ENCODE data around the gene TRIM14. TPM values are rescaled to one million over a fixed set of nuclear protein-coding genes. Genes with fewer than 3 reads are reported as not detected.
"Not testable (repeated sequence)": the region's sequence is repeated elsewhere in the genome, so short reads cannot be mapped to it uniquely, and the experiment has no call there.

The TRIM14 gene
- polyA plus RNA-seq, 3 donors, result 5.5 to 7.5 (median 5.9) TPM

GRCh38 chr9:98038958-98039357, 80.1 kb downstream of the TRIM14 start:
- DNase-seq (ENCODE audit: extremely low read depth in 1 of 11, low read depth in 9 of 11, low spot score in 4 of 11), result no peak

DNA sequence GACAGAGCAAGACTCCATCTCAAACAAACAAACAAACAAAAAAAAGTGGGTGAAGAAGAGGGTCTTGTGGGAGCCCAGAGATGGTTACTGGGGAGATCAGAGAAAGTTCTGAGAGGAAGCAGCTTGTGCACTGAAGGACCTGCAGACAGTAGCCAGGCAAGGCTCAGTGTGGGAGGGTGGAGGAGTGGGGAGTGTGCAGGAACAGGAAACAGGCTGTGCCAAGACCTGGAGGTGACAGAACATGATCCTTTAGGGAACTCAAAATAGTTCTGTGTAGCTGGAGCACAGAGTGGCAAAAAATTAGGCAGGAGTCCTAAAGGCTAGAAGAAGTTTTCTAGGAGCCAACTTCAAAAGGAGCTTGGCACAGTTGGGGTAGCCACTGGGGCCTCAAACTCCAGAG, 81.7 kb downstream of the TRIM14 start:
- DNase-seq (ENCODE audit: extremely low read depth in 1 of 11, low read depth in 9 of 11, low spot score in 4 of 11), result no peak

DNA sequence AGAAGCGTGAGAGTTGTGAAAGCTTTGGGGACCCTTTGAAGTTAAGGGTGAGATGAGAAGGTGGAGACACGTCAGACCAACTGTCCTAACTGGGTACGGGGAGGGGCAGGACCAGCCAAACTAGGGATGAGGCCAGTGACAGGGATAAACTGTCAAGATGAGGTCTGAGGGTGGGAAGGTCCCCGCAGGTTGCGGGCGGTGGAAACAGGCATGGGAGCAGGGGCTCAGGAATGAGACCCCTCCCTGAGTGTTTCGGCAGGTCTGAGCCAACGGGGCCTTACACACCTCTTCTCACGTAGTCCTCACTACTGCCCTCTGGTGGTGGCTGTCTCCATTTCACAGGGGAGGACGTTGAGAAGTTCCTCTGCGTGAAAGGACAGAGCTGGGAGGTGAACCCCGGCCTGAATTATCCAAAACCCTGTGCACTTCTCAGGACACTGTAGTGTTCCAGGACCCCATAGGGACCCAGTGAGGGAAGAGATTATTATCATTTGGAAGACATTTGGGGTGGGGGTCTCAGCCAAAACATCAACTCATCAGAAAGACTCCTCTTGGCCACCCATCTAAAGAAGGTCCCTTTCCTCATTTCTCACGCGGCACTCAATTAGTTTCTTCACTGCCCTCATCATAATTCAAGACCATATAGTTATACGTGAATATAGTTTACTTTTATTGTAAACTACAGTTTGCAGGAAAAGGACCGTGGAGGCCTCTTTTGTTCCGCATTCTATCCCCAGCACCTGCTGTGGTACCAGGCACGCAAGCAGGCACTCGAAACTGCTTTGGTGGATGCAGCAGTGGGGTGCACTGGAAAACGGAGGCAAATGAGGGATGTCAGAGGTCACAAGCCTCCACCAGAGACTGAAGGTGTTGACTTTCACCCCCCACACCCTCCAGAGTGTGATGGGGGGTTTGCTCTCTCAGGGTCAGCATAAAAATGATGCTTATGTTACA, 84.2 kb downstream of the TRIM14 start:
- peak in 9 of 11 donors; percentile 45 to 68 (median 61) for DNase-seq (ENCODE audit: extremely low read depth in 1 of 11, low read depth in 9 of 11, low spot score in 4 of 11)

GRCh38 chr9:98031935-98032334, 87.1 kb downstream of the TRIM14 start:
- no peak for DNase-seq (ENCODE audit: extremely low read depth in 1 of 11, low read depth in 9 of 11, low spot score in 4 of 11)

- no peak for DNase-seq (ENCODE audit: extremely low read depth in 1 of 11, low read depth in 9 of 11, low spot score in 4 of 11)
Measured at GRCh38 chr9:98031169-98031568, 87.9 kb downstream of the TRIM14 start.

- no peak for DNase-seq (ENCODE audit: extremely low read depth in 1 of 11, low read depth in 9 of 11, low spot score in 4 of 11)
Measured at GRCh38 chr9:98024702-98025101, 94.3 kb downstream of the TRIM14 start.

DNA sequence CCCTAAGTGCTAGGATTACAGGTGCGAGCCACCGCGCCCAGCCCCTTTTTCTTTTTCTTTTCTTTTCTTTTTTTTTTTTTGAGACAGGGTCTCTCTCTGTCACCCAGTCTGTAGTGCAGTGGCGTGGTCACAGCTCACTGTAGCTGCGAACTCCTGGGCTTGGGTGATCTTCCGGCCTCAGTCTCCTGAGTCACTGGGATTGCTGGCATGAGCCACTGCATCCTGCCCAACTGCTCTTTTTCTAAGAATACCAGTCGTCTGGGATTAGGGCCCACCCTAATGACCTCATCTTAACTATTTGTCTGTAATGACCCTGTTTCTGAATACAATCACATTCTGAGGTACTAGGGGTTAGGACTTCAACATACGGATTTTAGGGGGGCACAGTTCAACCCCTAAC, 96.6 kb downstream of the TRIM14 start:
- DNase-seq (ENCODE audit: extremely low read depth in 1 of 11, low read depth in 9 of 11, low spot score in 4 of 11), result no peak

DNA sequence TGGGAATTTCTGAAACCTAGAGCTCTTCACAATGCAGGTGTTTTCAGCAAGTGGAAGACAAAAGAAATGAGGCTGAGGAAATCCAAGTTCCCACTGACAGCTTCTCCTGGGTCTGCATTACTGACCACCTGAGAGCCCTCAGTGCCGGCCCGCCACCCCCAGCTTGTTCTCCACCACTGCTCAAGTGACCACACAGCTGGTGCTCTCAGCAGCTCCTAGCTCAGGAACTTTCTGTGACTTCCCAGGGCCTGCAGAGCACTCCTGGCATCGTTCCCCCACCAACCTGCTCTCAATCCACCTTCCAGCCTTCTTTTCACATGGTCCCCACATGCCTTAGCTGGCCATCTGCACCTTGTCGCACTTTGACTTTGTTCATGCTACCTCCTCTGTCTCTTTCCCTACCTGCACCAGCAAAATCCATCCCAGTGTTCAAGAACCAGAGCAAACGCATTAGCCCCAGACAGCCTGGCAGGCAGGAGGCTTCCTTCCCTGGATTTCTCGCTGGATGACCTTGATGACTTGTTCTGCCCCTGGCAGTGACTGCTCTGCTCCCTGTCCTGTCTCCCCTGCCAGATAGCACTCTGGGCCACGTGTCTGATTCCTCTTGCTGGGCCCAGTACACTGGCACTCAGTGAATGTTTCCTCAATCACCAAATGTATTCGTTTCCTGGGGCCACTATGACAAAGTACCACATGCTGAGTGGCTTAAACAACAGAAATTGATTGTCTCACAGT, 97.5 kb downstream of the TRIM14 start:
- no peak for DNase-seq (ENCODE audit: extremely low read depth in 1 of 11, low read depth in 9 of 11, low spot score in 4 of 11)

- peak in 3 of 11 donors; percentile 9 to 25 (median 16) for DNase-seq (ENCODE audit: extremely low read depth in 1 of 11, low read depth in 9 of 11, low spot score in 4 of 11)
Measured at GRCh38 chr9:98020476-98021145, 98.4 kb downstream of the TRIM14 start.

- DNase-seq (ENCODE audit: extremely low read depth in 1 of 11, low read depth in 9 of 11, low spot score in 4 of 11), result not testable (repeated sequence)
Measured at GRCh38 chr9:98019869-98020268, 99.2 kb downstream of the TRIM14 start.

Other genes with a start within 250 kb of the TRIM14 start
- gene TRMO, start 196.7 kb downstream of the TRIM14 start, polyA plus RNA-seq (ENCODE audit: insufficient read length in 3 of 3), result 10 to 100 TPM; 18.3 to 22.0 (median 21.1) TPM
- 1 to 10 TPM; 2.3 to 6.3 (median 2.8) TPM for gene HEMGN, start 181.1 kb downstream of the TRIM14 start, polyA plus RNA-seq (ENCODE audit: insufficient read length in 3 of 3)
- gene ANP32B, start 135.9 kb downstream of the TRIM14 start, polyA plus RNA-seq (ENCODE audit: insufficient read length in 3 of 3), result 100 to 1,000 TPM; 221 to 285 (median 266) TPM
- gene NANS, start 62.5 kb downstream of the TRIM14 start, polyA plus RNA-seq (ENCODE audit: insufficient read length in 3 of 3), result 10 to 100 TPM; 39.6 to 41.2 (median 41.1) TPM
- gene CORO2A, start 73.4 kb upstream of the TRIM14 start, polyA plus RNA-seq (ENCODE audit: insufficient read length in 3 of 3), result 1 to 10 TPM; 2.4 to 2.7 (median 2.5) TPM
- gene TBC1D2, start 136.4 kb upstream of the TRIM14 start, polyA plus RNA-seq (ENCODE audit: insufficient read length in 3 of 3), result 1 to 10 TPM; 2.9 to 3.6 (median 3.5) TPM